NCI-H1694 treated with DMSO at 0.1 percent for 48 hours (cell line): ENCODE data around the gene CD164.
"Not testable (repeated sequence)": the region's sequence is repeated elsewhere in the genome, so short reads cannot be mapped to it uniquely, and the experiment has no call there.

Source experiments
- DNase-seq: peaks from one replicate; lab custom pipeline; 2025; lab: John Stamatoyannopoulos, UW

Gene CD164

GRCh38 chr6:109374326-109374892 is 7.9 kb downstream of the CD164 start:
- DNase-seq: no peak

GRCh38 chr6:109373762-109374161 is 8.5 kb downstream of the CD164 start:
- no peak for DNase-seq

GRCh38 chr6:109373331-109373730 is 8.9 kb downstream of the CD164 start:
- no peak for DNase-seq

GRCh38 chr6:109372130-109372529 is 10.1 kb downstream of the CD164 start:
- no peak for DNase-seq

GRCh38 chr6:109370792-109371191 is 11.5 kb downstream of the CD164 start:
- DNase-seq: no peak

GRCh38 chr6:109370336-109370735 is 11.9 kb downstream of the CD164 start:
- no peak for DNase-seq

GRCh38 chr6:109369728-109370127 is 12.5 kb downstream of the CD164 start:
- no peak for DNase-seq

GRCh38 chr6:109364382-109365078 is 17.7 kb downstream of the CD164 start:
- not testable (repeated sequence) for DNase-seq

- no peak for DNase-seq
Measured at GRCh38 chr6:109363753-109364152, 18.5 kb downstream of the CD164 start.

- DNase-seq: no peak
Measured at GRCh38 chr6:109362102-109362884, 20.0 kb downstream of the CD164 start.

GRCh38 chr6:109360791-109361190 is 21.5 kb downstream of the CD164 start:
- DNase-seq: no peak

GRCh38 chr6:109360281-109360680 is 22.0 kb downstream of the CD164 start:
- no peak for DNase-seq

GRCh38 chr6:109359248-109359647 is 23.0 kb downstream of the CD164 start:
- DNase-seq: no peak

GRCh38 chr6:109358204-109358603 is 24.1 kb downstream of the CD164 start:
- DNase-seq: no peak

GRCh38 chr6:109356237-109356636 is 26.0 kb downstream of the CD164 start:
- DNase-seq: no peak

GRCh38 chr6:109351231-109352130 is 30.8 kb downstream of the CD164 start:
- no peak for DNase-seq

GRCh38 chr6:109349419-109349987 is 32.8 kb downstream of the CD164 start:
- no peak for DNase-seq

- no peak for DNase-seq
Measured at GRCh38 chr6:109348226-109348625, 34.0 kb downstream of the CD164 start.

- DNase-seq: no peak
Measured at GRCh38 chr6:109347779-109348178, 34.5 kb downstream of the CD164 start.

GRCh38 chr6:109345986-109346385 is 36.3 kb downstream of the CD164 start:
- DNase-seq: no peak

GRCh38 chr6:109344226-109344625 is 38.0 kb downstream of the CD164 start:
- DNase-seq: no peak

- DNase-seq: no peak
Measured at GRCh38 chr6:109343518-109343917, 38.7 kb downstream of the CD164 start.
